ENCODE measurements around the gene KRTAP2-2.

The KRTAP2-2 gene

DNA sequence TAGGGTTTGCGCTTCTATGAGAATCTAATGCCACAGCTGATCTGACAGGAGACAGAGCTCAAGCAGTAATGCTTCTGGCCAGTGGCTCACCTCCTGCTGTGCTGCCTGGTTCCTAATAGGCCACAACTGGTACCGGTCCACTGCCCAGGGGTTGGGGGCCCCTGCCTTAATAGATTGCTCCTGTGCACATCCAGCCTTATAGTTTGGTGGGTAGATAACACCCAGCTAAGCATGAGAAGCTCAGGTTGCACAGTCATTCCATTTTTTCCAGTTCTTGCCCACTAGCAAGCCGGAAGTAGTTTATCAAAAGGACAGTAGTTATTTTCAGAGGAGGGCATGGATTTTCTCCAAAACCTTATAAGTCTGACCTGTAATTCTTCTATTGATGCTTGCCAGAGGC, 35.6 kb downstream of the KRTAP2-2 start:
- no peak for DNase-seq

DNA sequence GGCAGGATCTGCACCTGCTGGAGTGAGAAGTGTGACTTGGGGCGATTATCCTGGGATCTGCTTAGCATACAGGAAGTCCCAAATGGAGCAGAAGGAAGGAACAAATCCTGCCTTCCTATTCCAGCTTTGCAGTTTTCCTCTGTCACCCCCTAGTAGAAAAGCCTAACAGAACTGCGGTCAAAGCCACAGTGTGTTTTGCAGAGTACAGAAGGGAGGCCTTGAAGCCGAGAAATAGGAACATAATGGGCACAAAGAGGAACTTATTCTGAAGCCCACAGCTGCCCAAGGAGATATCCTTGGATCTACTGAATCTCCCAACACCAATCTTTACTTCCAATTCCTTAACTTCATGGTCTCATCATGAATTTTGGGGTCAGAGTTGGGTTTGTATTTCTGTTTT, 36.5 kb downstream of the KRTAP2-2 start:
- no peak for DNase-seq

DNA sequence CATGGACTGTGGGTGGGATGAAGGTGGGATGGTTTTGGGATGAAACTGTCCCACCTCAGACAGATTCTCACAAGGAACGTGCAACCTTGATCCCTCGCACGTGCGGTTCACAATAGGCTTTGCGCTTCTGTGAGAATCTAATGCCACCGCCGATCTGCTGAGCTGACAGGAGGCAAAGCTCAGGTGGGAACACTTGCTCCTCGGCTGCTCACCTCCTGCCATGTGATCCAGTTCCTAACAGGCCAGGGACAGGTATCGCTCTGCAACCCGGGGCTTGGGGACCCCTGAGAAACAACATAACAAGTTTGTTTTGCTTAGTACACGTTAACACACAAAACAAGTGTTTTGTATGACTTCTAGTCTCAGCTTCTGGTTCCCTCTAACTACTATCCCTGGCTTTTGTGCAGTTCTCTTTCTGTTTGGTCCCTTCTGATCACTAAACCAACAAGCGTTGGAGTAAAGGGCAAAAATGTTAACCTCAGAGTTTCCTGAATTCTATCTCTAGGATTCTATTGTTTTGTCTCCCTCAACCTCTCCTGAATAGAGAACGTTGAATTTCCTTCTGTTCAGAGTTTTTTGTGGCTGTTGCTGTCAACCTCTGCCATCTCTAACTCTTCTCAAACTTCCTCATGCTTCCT, 38.3 kb downstream of the KRTAP2-2 start:
- no peak for DNase-seq

DNA sequence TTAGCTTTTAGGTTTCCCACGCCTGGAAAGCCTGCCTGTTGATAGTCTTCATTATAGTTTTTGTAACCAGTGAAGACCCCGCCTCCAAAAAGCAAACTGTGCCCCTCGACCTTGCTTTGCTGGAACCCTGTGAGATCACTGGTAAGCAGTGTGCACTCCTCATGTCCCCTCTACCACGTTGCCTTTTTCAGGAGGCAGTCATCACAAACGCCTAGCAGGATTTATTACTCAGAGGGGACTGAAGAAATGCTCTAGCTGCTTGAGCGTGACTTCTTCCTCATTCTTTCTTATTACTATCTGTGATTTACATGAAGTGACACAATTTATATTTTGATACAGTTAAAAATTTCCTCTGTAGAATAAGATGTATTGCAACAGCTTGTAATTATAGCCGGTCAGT, 39.6 kb downstream of the KRTAP2-2 start:
- no peak for DNase-seq

DNA sequence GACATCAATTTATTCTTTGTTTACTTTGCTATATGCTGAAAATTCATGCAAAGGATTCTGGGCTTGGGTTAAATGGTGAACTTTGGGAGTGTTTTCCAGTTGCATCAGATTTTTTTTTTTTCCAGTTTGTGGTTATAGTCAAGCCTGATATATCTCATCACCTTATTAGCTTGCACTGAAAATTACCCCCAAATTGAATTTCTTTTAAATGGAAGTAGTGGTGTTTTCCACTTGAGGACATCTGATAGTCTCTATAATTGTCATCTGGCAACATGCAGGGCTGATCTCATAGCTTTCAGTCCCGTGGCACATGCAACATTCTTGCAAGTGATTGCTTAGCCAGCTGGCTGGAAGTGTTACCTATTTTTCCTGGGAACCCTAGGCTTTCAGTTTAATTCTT, 41.4 kb downstream of the KRTAP2-2 start:
- DNase-seq, result no peak

DNA sequence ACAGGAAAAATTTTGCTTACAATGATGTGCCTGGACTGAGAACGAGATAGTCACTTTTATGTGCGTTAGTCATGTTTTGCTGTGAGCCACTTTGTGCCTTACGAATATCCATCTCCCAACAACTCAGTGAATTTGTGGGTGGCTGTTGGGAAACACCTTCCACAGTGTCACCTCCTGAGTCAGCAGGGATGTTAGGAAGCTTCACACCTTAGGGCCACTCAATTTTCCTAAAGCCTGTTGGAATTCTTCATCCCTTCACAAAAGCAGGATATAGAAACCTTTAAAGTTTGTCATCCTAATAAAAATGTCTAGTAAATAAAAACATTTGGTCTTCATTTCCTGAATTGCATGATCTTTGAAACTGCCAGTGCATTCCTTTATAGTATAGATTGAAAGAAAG, 41.8 kb downstream of the KRTAP2-2 start:
- no peak for DNase-seq

DNA sequence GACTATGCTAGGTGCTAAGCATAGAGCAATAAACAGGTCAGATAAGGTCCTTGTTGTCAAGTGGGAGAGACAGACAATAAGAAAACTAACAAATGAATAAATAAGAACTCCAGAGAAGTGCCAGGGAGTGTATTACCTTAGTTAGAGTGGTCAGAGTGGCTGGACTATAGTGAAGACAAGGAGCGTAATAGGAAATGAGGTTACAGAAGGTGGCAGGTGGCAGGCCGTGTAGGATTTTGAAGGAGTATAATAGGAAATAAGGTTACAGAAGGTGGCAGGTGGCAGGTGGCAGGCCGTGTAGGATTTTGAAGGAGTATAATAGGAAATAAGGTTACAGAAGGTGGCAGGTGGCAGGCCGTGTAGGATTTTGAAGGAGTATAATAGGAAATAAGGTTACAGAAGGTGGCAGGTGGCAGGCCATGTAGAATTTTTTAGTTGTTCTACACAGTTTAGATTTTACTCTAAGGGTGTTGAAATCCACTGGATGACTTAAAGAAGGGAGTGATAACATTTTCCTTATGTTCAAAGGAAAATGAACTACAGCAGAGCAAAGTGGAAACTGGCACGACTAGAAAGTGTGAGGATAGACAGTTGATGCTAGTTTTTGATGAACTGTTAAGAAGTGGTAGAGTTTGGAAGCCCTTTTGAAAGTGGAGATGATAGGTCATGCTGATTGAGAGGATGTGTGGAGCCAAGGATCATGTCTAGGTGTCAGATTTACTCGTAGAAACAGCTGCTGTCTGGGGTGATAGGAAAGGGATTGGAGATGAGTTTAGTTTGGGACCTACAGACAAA, 42.5 kb downstream of the KRTAP2-2 start:
- DNase-seq, result no peak

DNA sequence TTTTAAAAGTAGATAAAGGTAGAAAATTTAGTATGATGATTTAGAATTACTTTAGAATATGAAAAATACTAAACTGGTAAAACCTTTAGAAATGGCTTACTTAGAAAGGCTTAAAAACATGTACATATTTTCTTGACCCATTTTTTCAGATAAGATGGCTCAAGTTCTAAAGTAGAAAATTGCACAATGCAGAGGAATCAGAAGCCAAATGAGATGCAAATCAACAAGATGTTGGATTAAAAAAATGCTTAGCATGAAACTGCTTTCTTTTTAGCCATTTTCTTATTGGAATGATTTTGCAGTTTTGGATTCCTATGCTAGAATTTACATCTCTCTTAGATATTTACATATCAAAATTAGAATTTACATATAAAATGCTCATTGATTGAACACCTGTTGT, 44.6 kb downstream of the KRTAP2-2 start:
- no peak for DNase-seq

DNA sequence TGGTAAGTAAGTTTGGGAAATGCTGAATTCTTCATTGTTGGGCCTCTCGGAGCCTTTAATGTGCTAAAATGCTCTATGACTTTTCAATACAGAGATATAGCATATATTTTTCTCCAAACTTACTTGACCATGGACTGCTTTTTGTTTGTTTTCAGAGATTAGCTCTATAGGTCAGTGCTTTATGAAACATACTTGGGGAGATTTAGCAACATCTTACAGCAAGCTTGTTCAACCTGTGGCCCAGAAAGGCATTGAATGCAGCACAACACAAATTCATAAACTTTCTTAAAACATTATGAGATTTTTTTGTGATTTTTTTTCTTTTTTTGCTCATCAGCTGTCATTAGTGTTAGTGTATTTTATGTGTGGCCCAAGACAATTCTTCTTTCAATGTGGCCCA, 45.1 kb downstream of the KRTAP2-2 start:
- DNase-seq, result no peak

DNA sequence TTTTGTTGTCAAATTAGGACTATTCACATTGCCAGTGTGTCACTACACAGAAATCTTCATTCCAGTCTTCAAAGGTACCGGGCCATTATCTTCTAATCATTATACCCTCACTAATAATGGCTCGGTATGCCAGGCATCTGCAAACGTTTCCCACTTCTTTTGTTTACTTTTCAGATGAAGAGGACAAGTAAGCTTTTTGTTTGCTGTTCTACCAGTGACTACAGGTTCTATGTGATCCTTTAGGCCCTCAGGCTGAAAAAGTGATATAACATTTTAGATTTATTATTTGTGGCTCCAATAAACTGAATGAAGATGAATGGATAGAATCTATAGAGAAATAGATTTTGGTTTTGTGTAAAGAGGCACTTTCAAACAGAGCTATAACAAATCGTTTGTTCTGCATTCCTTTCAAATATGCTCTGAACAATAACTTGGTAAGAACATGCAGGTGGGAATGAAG, 45.7 kb downstream of the KRTAP2-2 start:
- no peak for DNase-seq

DNA sequence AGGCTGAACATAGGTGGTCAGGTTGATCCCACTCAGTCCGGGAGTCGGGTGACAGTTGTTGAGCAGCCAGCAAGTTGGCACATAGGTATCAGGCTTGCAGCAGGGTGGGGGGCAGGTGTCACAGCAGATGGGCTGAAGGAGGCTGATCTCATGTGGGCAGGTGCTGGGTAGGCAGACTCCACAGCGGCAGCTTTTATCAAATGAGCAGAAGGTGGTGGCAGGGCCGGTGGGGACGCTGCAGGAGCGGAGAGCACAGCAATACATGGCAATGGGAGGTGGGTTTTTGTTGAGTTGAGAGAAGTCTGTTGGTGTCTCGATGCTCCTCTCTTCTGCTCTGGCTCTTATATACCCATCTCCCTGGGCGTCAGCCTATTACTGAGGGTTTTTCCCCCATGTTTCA, 46.2 kb downstream of the KRTAP2-2 start, which contains the start of gene KRTAP3-1:
Gene KRTAP3-1 (minus strand): TSS at position 318 of the 400 bp plus-strand sequence. CDS start 54 bp downstream, at position 264.
- no peak for DNase-seq
